HEK293 (cell line): Measurements from ENCODE around the gene SYTL5.

Source experiments
- CTCF ChIA-PET: fragments of 350-600 bp; formaldehyde crosslinking; extraction: SDS; loops from one replicate; lab custom pipeline; 2021; ENCODE audit warnings: antibody characterized with exemption; lab: Yijun Ruan, JAX
- POLR2A ChIA-PET: fragments of 300-600 bp; formaldehyde crosslinking; extraction: SDS; loops from one replicate; lab custom pipeline; 2020; ENCODE audit warnings: antibody characterized with exemption, inconsistent platforms; lab: Yijun Ruan, JAX
- H3K27ac ChIP-seq: fragments of 200-500 bp; sonication (Bioruptor generic); 2 replicates; pipeline ENCODE4 v1.5.1; 2014; ENCODE audit warnings: low read depth, low read length, control low read depth, inconsistent platforms; ENCODE audit errors: extremely low read depth
- H3K36me3 ChIP-seq, 2 experiments: fragments of 200-500 bp in 1 of 2; sonication (Bioruptor generic) in 1 of 2; 1 replicate in 1 of 2; 2 replicates in 1 of 2; pipeline ENCODE4 v1.5.1; 2014 to 2017; ENCODE audit warnings: inconsistent platforms in 2 of 2, low read length in 2 of 2; ENCODE audit not compliant: control insufficient read depth in 2 of 2, insufficient read depth in 1 of 2
- H3K4me1 ChIP-seq: fragments of 200-500 bp; sonication (Bioruptor generic); 2 replicates; pipeline ENCODE4 v1.5.1; 2014; ENCODE audit warnings: mild to moderate bottlenecking, low read length, inconsistent platforms; ENCODE audit not compliant: control insufficient read depth, insufficient read depth
- H3K4me3 ChIP-seq: 2 replicates; pipeline ENCODE4 v1.5.1; 2011; ENCODE audit warnings: low read depth, mild to moderate bottlenecking, control low read depth, low read length, moderate library complexity
- H3K9me3 ChIP-seq: fragments of 200-500 bp; sonication (Bioruptor generic); 2 replicates; pipeline ENCODE4 v1.5.1; 2014; ENCODE audit warnings: low read depth, low read length, inconsistent platforms; ENCODE audit not compliant: control insufficient read depth, insufficient read depth
- BCL6B ChIP-seq: fragments of 450-650 bp; formaldehyde crosslinking; IDR thresholded peaks from 2 replicates; pipeline ENCODE4 v1.5.1; 2017; ENCODE audit warnings: missing biosample characterization, missing genetic modification characterization
- OSR2 ChIP-seq: fragments of 450-650 bp; formaldehyde crosslinking; IDR thresholded peaks from 2 replicates; pipeline ENCODE4 v1.5.1; 2016; ENCODE audit warnings: missing biosample characterization, missing genetic modification characterization
- REST ChIP-seq: fragments of 450-650 bp; formaldehyde crosslinking; IDR thresholded peaks from 2 replicates; pipeline ENCODE4 v1.5.1; 2016; ENCODE audit warnings: missing biosample characterization, missing genetic modification characterization
- SCRT2 ChIP-seq: fragments of 450-650 bp; formaldehyde crosslinking; IDR thresholded peaks from 2 replicates; pipeline ENCODE4 v1.5.1; 2016; ENCODE audit warnings: missing biosample characterization, missing genetic modification characterization
- SETDB1 ChIP-seq: IDR thresholded peaks from one replicate; pipeline ENCODE4 v1.6.1; 2017; ENCODE audit warnings: mild to moderate bottlenecking, low read length, moderate library complexity, mixed read lengths; ENCODE audit not compliant: insufficient read length
- TSHZ1 ChIP-seq: fragments of 450-650 bp; formaldehyde crosslinking; IDR thresholded peaks from 2 replicates; pipeline ENCODE4 v1.5.1; 2016; ENCODE audit warnings: missing biosample characterization, missing genetic modification characterization, borderline replicate concordance
- ZBTB17 ChIP-seq: fragments of 450-650 bp; formaldehyde crosslinking; IDR thresholded peaks from 2 replicates; pipeline ENCODE4 v1.5.1; 2016; ENCODE audit warnings: missing biosample characterization, missing genetic modification characterization
- ZBTB44 ChIP-seq: fragments of 450-650 bp; IDR thresholded peaks from 2 replicates; pipeline ENCODE4 v1.5.1; 2018; ENCODE audit warnings: missing biosample characterization, mild to moderate bottlenecking, missing genetic modification characterization
- ZFP69B ChIP-seq: fragments of 450-650 bp; formaldehyde crosslinking; IDR thresholded peaks from 2 replicates; pipeline ENCODE4 v1.5.1; 2016; ENCODE audit warnings: missing biosample characterization, missing genetic modification characterization
- ZNF132 ChIP-seq: fragments of 450-650 bp; formaldehyde crosslinking; IDR thresholded peaks from 2 replicates; pipeline ENCODE4 v1.5.1; 2017; ENCODE audit warnings: missing biosample characterization, missing genetic modification characterization, borderline replicate concordance
- ZNF621 ChIP-seq: fragments of 450-650 bp; formaldehyde crosslinking; IDR thresholded peaks from 2 replicates; pipeline ENCODE4 v1.5.1; 2017; ENCODE audit warnings: missing biosample characterization, missing genetic modification characterization
- ZNF707 ChIP-seq: fragments of 450-650 bp; formaldehyde crosslinking; IDR thresholded peaks from 2 replicates; pipeline ENCODE4 v1.5.1; 2016; ENCODE audit warnings: missing biosample characterization, missing genetic modification characterization
- ZSCAN18 ChIP-seq: fragments of 450-650 bp; formaldehyde crosslinking; IDR thresholded peaks from 2 replicates; pipeline ENCODE4 v1.5.1; 2016; ENCODE audit warnings: missing biosample characterization, missing genetic modification characterization
- ZSCAN5A ChIP-seq: fragments of 450-650 bp; formaldehyde crosslinking; IDR thresholded peaks from 2 replicates; pipeline ENCODE4 v1.5.1; 2016; ENCODE audit warnings: missing biosample characterization, missing genetic modification characterization

Gene SYTL5

GRCh38 chrX:37993837-37994619 lies 12.3 kb upstream of the SYTL5 start:
- Histone ChIP-seq H3K4me3 (no peak overlapping the region), H3K4me1 (no peaks in the 10 kb centered on the region), H3K9me3 (no peaks in the 10 kb centered on the region), H3K27ac (no peak overlapping the region), H3K36me3 (no peaks in the 10 kb centered on the region)
- no peak for TF ChIP-seq ZBTB44 (tag by site-specific recombination)
- TF ChIP-seq ZSCAN5A: no peak
- TF ChIP-seq SETDB1: no peak
- no peak for TF ChIP-seq ZNF621
- no peak for TF ChIP-seq TSHZ1 (tag by site-specific recombination)
- no peak for TF ChIP-seq ZNF132
- TF ChIP-seq ZBTB17: no peak
- TF ChIP-seq SCRT2 (tag by site-specific recombination): no peak
- TF ChIP-seq ZNF707 (tag by site-specific recombination): no peak
- no peak for TF ChIP-seq ZFP69B (tag by site-specific recombination)
- no peak for TF ChIP-seq ZSCAN18 (tag by site-specific recombination)
- no peak for TF ChIP-seq REST
- no peak for TF ChIP-seq OSR2 (tag by site-specific recombination)
- TF ChIP-seq BCL6B: no peak
- POLR2A ChIA-PET: no interaction called here
- CTCF ChIA-PET: interaction anchor here (0.7 to 2.0 kb wide), 3 partner anchors 15 to 172 kb away, joined by 3 to 10 read pairs (median 5); no protein-coding TSS in a partner anchor
